RWPE2 (cell line): ENCODE measurements around the gene GRIK2.

Experiments used
- ATAC-seq: fragments of 200-7000 bp; cut with Tn5 transposase; 3 replicates; pipeline ENCODE4 v1.9.1; 2021; ENCODE audit warnings: low read depth
- DNase-seq: peaks from one replicate; pipeline ENCODE4 v3.0.0-alpha.2; 2020; ENCODE audit warnings: low spot score
- H3K27ac ChIP-seq: fragments of 450-650 bp; 2 replicates; pipeline ENCODE4 v1.5.1; 2017; ENCODE audit warnings: mild to moderate bottlenecking; ENCODE audit not compliant: poor library complexity, severe bottlenecking
- H3K27me3 ChIP-seq: fragments of 250-450 bp; sonication (Bioruptor Pico); 2 replicates; pipeline ENCODE4 v1.5.1; 2021; ENCODE audit warnings: mild to moderate bottlenecking, moderate library complexity; ENCODE audit not compliant: insufficient read depth, poor library complexity, severe bottlenecking
- H3K36me3 ChIP-seq: fragments of 250-450 bp; sonication (Bioruptor Pico); 2 replicates; pipeline ENCODE4 v1.5.1; 2020; ENCODE audit warnings: low read depth, mild to moderate bottlenecking, moderate library complexity
- H3K4me1 ChIP-seq: fragments of 250-450 bp; sonication (Bioruptor Pico); 2 replicates; pipeline ENCODE4 v1.5.1; 2021; ENCODE audit warnings: mild to moderate bottlenecking, moderate library complexity; ENCODE audit not compliant: insufficient read depth, poor library complexity, severe bottlenecking
- H3K4me3 ChIP-seq: fragments of 250-450 bp; sonication (Bioruptor Pico); 2 replicates; pipeline ENCODE4 v1.5.1; 2021; ENCODE audit warnings: mild to moderate bottlenecking, moderate library complexity; ENCODE audit not compliant: severe bottlenecking
- H3K9me3 ChIP-seq: fragments of 250-450 bp; sonication (Bioruptor Pico); 2 replicates; pipeline ENCODE4 v1.5.1; 2021; ENCODE audit warnings: mild to moderate bottlenecking, moderate library complexity; ENCODE audit not compliant: severe bottlenecking
- TF ChIP-seq, protein P1 (sequence below): fragments of 450-650 bp; IDR thresholded peaks from one replicate; pipeline ENCODE4 v1.5.1; 2017; ENCODE audit warnings: mild to moderate bottlenecking, moderate library complexity; ENCODE audit not compliant: poor library complexity, severe bottlenecking

GRIK2 gene

DNA sequence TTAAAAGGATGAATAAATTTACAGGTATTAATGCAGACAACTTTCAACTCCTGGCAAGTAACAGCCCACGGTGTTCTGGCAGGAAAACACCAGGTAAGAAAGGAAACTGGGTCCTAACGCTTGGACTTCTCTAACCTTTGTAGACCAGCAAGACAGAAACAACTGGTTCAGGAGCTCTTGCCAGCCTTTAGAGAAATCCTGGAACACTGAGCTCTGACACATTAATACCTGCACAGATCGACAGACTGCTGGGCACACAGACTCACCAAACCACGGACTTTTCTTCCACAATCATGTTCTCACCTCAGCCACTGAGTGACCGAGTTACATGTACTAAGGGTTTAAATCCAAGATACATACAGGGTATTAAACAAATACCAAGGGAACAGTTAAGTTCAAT is 36.3 kb downstream of the GRIK2 start:
- TF ChIP-seq, protein P1, sequence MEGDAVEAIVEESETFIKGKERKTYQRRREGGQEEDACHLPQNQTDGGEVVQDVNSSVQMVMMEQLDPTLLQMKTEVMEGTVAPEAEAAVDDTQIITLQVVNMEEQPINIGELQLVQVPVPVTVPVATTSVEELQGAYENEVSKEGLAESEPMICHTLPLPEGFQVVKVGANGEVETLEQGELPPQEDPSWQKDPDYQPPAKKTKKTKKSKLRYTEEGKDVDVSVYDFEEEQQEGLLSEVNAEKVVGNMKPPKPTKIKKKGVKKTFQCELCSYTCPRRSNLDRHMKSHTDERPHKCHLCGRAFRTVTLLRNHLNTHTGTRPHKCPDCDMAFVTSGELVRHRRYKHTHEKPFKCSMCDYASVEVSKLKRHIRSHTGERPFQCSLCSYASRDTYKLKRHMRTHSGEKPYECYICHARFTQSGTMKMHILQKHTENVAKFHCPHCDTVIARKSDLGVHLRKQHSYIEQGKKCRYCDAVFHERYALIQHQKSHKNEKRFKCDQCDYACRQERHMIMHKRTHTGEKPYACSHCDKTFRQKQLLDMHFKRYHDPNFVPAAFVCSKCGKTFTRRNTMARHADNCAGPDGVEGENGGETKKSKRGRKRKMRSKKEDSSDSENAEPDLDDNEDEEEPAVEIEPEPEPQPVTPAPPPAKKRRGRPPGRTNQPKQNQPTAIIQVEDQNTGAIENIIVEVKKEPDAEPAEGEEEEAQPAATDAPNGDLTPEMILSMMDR: no peak
- Histone ChIP-seq H3K36me3 (no peaks in the 10 kb centered on the region), H3K4me1 (no peaks in the 10 kb centered on the region)

GRCh38 chr6:101433141-101433540 is 39.6 kb downstream of the GRIK2 start:
- no peaks in the 10 kb centered on the region for H3K36me3 ChIP-seq
- H3K4me3 ChIP-seq: no peak overlapping the region
- no peak for DNase-seq
- ATAC-seq: no peak
- H3K27ac ChIP-seq: no peak overlapping the region
- no peaks in the 10 kb centered on the region for H3K27me3 ChIP-seq
- no peaks in the 10 kb centered on the region for H3K9me3 ChIP-seq
- TF ChIP-seq, protein P1: no peak
- H3K4me1 ChIP-seq: no peaks in the 10 kb centered on the region

More for the DNA sequence above, 36.3 kb downstream of the GRIK2 start:
- no peaks in the 10 kb centered on the region for H3K27me3 ChIP-seq
- DNase-seq: no peak
- H3K4me3 ChIP-seq: no peak overlapping the region
- no peak for ATAC-seq
- H3K27ac ChIP-seq: no peak overlapping the region
- no peaks in the 10 kb centered on the region for H3K9me3 ChIP-seq

DNA sequence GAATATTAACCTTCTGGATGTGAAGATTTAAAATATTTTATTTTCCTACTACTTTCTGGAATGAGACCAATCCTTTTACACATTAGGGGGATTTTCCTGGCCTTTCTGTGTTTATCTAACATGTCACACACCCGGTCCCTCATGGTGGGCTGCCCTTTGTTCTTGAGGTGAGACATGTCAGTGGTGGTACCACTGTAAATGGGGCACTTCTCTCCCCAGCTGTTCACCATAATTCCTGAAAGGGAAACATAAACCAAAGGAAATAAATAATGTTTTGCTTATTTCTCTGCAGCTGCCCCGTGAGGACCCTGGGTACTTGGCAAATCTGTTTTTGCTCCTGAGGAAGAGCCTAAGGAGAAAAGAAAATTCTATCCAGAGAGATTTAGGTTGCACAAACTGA is 41.1 kb downstream of the GRIK2 start:
- no peak for DNase-seq
- H3K4me3 ChIP-seq: no peak overlapping the region
- no peaks in the 10 kb centered on the region for H3K4me1 ChIP-seq
- no peaks in the 10 kb centered on the region for H3K27me3 ChIP-seq
- H3K27ac ChIP-seq: no peak overlapping the region
- no peak for ATAC-seq
- H3K36me3 ChIP-seq: no peaks in the 10 kb centered on the region
- TF ChIP-seq, protein P1: no peak
- no peaks in the 10 kb centered on the region for H3K9me3 ChIP-seq

DNA sequence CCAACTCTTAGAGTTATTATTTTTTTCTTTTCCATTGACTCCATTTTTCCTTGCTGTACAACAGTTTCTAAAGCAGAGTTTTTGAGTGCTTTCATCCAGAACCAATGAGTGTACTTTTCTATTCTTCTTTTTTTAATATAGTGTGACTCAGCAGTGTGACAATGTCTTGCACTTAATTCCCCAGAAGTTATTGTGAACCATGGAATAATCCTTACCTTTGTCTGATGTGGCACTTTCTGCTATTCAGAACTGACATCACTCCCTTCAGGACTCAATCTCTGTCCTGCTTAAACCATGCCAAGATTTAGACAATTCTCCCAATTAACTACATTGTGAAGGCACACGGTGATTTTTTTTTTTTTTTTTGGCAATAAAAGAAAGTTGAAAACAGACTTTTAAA is 41.5 kb downstream of the GRIK2 start:
- H3K9me3 ChIP-seq: no peaks in the 10 kb centered on the region
- no peak overlapping the region for H3K27ac ChIP-seq
- ATAC-seq (no peak), DNase-seq (no peak)
- H3K4me3 ChIP-seq: no peak overlapping the region
- no peaks in the 10 kb centered on the region for H3K36me3 ChIP-seq
- TF ChIP-seq, protein P1: no peak
- H3K4me1 ChIP-seq: no peaks in the 10 kb centered on the region
- H3K27me3 ChIP-seq: no peaks in the 10 kb centered on the region

- H3K36me3 ChIP-seq: no peaks in the 10 kb centered on the region
- no peaks in the 10 kb centered on the region for H3K9me3 ChIP-seq
- ATAC-seq (no peak), DNase-seq (no peak)
- H3K27ac ChIP-seq: no peak overlapping the region
- TF ChIP-seq, protein P1: no peak
- H3K4me1 ChIP-seq: peaks cover 4% of the 10 kb centered on the region
- H3K27me3 ChIP-seq: no peaks in the 10 kb centered on the region
- H3K4me3 ChIP-seq: no peak overlapping the region
These were observed 46.3 kb downstream of the GRIK2 start for GRCh38 chr6:101439790-101440189.
